Esophagus muscularis mucosa (tissue), 4 donors: Measurements from ENCODE around the gene IFI27L1. TPM values are rescaled to one million over a fixed set of nuclear protein-coding genes. Genes with fewer than 3 reads are reported as not detected.
A peak's percentile ranks its signal among the peaks of the same experiment; 100 is the strongest.

ENCODE experiments used
- DNase-seq: peaks from one replicate; pipeline ENCODE4 v3.0.0-alpha.2; 2017; ENCODE audit errors: extremely low spot score
- H3K27ac ChIP-seq, 4 donors: fragments of 200-600 bp; sonication (generic); replicated peaks in 1 of 4; 1 replicate in 3 of 4; 2 replicates in 1 of 4; pipeline ENCODE4 v1.5.1; 2016 to 2019; ENCODE audit warnings: mild to moderate bottlenecking in 1 of 4
- H3K27me3 ChIP-seq, 4 donors: fragments of 200-600 bp; sonication (generic); one replicate each; pipeline versions ENCODE4 v1.5.1 to v1.6.0; 2016 to 2019
- H3K36me3 ChIP-seq, 4 donors: fragments of 200-600 bp; sonication (generic); one replicate each; pipeline ENCODE4 v1.5.1; 2016 to 2019
- H3K4me1 ChIP-seq, 4 donors: fragments of 200-600 bp; sonication (generic); one replicate each; pipeline ENCODE4 v1.5.1; 2016 to 2019
- H3K4me3 ChIP-seq, 4 donors: fragments of 200-600 bp; sonication (generic); 1 replicate in 2 of 4; 2 replicates in 2 of 4; pipeline ENCODE4 v1.5.1; 2016 to 2019; ENCODE audit warnings: mild to moderate bottlenecking in 4 of 4, moderate library complexity in 1 of 4
- H3K9me3 ChIP-seq, 4 donors: fragments of 200-600 bp; sonication (generic); 1 replicate in 3 of 4; 2 replicates in 1 of 4; pipeline ENCODE4 v1.5.1; 2016 to 2019
- CTCF ChIP-seq, 3 experiments: fragments of 200-600 bp in 2 of 3; fragments of 450-650 bp in 1 of 3; sonication (generic) in 2 of 3; IDR thresholded peaks; one replicate each; pipeline ENCODE4 v1.5.1; 2017 to 2019; ENCODE audit warnings: antibody characterized with exemption in 3 of 3, mild to moderate bottlenecking in 2 of 3, moderate library complexity in 1 of 3
- EP300 ChIP-seq: sonication (generic); formaldehyde crosslinking; IDR thresholded peaks from one replicate; pipeline ENCODE4 v1.6.1; 2017; ENCODE audit warnings: antibody characterized with exemption
- POLR2A ChIP-seq: fragments of 450-650 bp; IDR thresholded peaks from one replicate; pipeline ENCODE4 v1.6.1; 2017; ENCODE audit warnings: antibody characterized with exemption, moderate library complexity, mild to moderate bottlenecking, low read depth
- POLR2AphosphoS5 ChIP-seq, 2 donors: sonication (generic); formaldehyde crosslinking; IDR thresholded peaks; one replicate each; pipeline ENCODE4 v1.6.1; 2017; ENCODE audit warnings: antibody characterized with exemption in 2 of 2
- WGBS: methylation state at CpG from one replicate; pipeline ENCODE4 v1.1.5; 2018; 5-methylcytosine and 5-hydroxymethylcytosine counted together
- intact Hi-C: fragments of 100-400 bp; cut with DNase I; formaldehyde crosslinking; loops from one replicate; pipeline ENCODE4 v1.15.1; 2023
- total RNA-seq, 4 donors: library from RNA; depleted of rRNA; stranded (reverse); fragments of >200 nt; gene quantifications; one replicate each; pipeline versions ENCODE4 v1.1.0 to v1.2.1, GENCODE V29; 2016

IFI27L1 gene
- total RNA-seq, 4 donors from 2014 or later: 5.8 to 12.9 (median 6.4) TPM

- no peak overlapping the region for H3K27ac ChIP-seq
- DNase-seq: no peak
- intact Hi-C loops: no loop called here
- no peak for TF ChIP-seq POLR2A
- TF ChIP-seq CTCF (IDR thresholded peaks at IDR 0.05): no peak
- TF ChIP-seq EP300: no peak
- no peak for TF ChIP-seq POLR2AphosphoS5 (IDR thresholded peaks at IDR 0.05)
- H3K27me3 ChIP-seq: peaks cover 0 to 5% (median 0%) of the 10 kb centered on the region in 4 donors
- H3K4me1 ChIP-seq: no peaks in the 10 kb centered on the region
- H3K4me3 ChIP-seq: no peak overlapping the region
- no peaks in the 10 kb centered on the region for H3K36me3 ChIP-seq
- WGBS: 98% methylated on average over 1 of the region's 1 CpG
- no peaks in the 10 kb centered on the region for H3K9me3 ChIP-seq
Observed at GRCh38 chr14:94142836-94143235, 61.7 kb downstream of the IFI27L1 start.

DNA sequence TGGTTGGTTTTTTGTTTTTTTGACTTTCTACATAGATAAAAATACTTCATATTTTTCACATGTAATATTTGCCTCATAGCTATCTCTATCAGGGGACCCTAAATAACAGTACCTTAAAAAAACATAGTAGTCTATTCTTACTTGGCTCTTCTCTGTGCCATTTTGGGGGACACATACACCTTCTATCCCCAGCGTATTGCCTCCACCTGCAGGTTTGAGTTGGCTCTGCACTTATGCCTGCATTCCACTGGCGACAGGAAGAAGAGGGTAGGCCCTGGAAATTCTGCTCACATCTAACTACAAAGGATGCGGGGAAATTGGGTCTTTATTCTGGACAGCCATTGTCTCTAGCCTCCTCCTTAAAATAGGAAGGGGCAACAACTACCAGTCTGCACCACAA lies 62.1 kb downstream of the IFI27L1 start:
- Histone ChIP-seq H3K27me3 (peaks cover 0 to 5% (median 0%) of the 10 kb centered on the region in 4 donors), H3K27ac (no peak overlapping the region), H3K4me1 (no peaks in the 10 kb centered on the region), H3K36me3 (no peaks in the 10 kb centered on the region), H3K4me3 (no peak overlapping the region), H3K9me3 (no peaks in the 10 kb centered on the region)
- peak in 1 of 3 experiments; percentile 11 for TF ChIP-seq CTCF (IDR thresholded peaks at IDR 0.05)
- TF ChIP-seq POLR2A: no peak
- intact Hi-C loops: no loop called here
- WGBS: 73% methylated on average over 3 of the region's 3 CpGs
- peak; percentile 29 for DNase-seq

GRCh38 chr14:94143711-94144110 lies 62.6 kb downstream of the IFI27L1 start:
- Histone ChIP-seq H3K4me1 (no peaks in the 10 kb centered on the region), H3K36me3 (no peaks in the 10 kb centered on the region), H3K27me3 (peaks cover 0 to 2% (median 0%) of the 10 kb centered on the region in 4 donors), H3K4me3 (no peak overlapping the region), H3K27ac (no peak overlapping the region), H3K9me3 (no peaks in the 10 kb centered on the region)
- WGBS: 90% methylated on average over 3 of the region's 4 CpGs
- intact Hi-C loops: no loop called here
- TF ChIP-seq CTCF (IDR thresholded peaks at IDR 0.05): no peak
- TF ChIP-seq POLR2AphosphoS5 (IDR thresholded peaks at IDR 0.05): no peak
- no peak for TF ChIP-seq EP300
- no peak for TF ChIP-seq POLR2A
- peak; percentile 70 for DNase-seq

DNA sequence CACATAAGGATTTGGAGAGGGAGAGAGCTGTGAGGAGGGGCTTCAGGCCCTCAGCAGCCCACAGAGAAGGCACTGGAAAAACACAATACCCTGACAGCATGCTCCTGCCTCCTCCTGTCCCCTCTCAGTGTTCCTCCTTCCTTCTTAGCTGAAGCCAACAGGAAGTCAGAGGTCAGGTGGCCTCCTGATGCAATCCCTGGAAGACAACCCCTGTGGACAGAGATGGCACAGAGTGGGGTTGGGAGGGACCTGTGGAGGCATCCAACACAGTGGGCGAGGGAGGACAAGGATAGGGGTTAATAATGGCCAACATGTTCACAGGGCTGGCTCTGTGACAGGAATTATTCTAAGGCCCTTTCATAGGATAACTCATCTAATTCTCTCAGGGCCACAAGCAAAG lies 63.7 kb downstream of the IFI27L1 start:
- intact Hi-C loops: no loop called here

More for the DNA sequence above, 63.7 kb downstream of the IFI27L1 start:
- Histone ChIP-seq H3K36me3 (no peaks in the 10 kb centered on the region), H3K27me3 (no peaks in the 10 kb centered on the region), H3K27ac (no peak overlapping the region), H3K4me3 (no peak overlapping the region), H3K9me3 (no peaks in the 10 kb centered on the region), H3K4me1 (no peaks in the 10 kb centered on the region)
- WGBS: 100% methylated on average over 1 of the region's 1 CpG
- DNase-seq: peak; percentile 78
- no peak for TF ChIP-seq POLR2AphosphoS5 (IDR thresholded peaks at IDR 0.05)
- no peak for TF ChIP-seq EP300
- no peak for TF ChIP-seq CTCF (IDR thresholded peaks at IDR 0.05)
- no peak for TF ChIP-seq POLR2A
